ENCODE measurements around the gene LRRC37A2.
"Not testable (repeated sequence)": the region's sequence is repeated elsewhere in the genome, so short reads cannot be mapped to it uniquely, and the experiment has no call there.

The LRRC37A2 gene

GRCh38 chr17:46512168-46512567, at the start of gene LRRC37A2:
Gene LRRC37A2 (plus strand): TSS chr17:46512468. CDS start chr17:46512713, 245 bp downstream.
- H3K4me3 Mint-ChIP-seq; H3K27me3 Mint-ChIP-seq; H3K4me1 Mint-ChIP-seq (ENCODE audit: low read depth); H3K36me3 Mint-ChIP-seq (ENCODE audit: low read depth); H3K27ac Mint-ChIP-seq; H3K9me3 Mint-ChIP-seq: not testable (repeated sequence)

GRCh38 chr17:46467618-46468017, 44.6 kb upstream of the LRRC37A2 start:
- H3K27me3 Mint-ChIP-seq; H3K36me3 Mint-ChIP-seq (ENCODE audit: low read depth); H3K9me3 Mint-ChIP-seq; H3K4me1 Mint-ChIP-seq (ENCODE audit: low read depth); H3K4me3 Mint-ChIP-seq; H3K27ac Mint-ChIP-seq: not testable (repeated sequence)

GRCh38 chr17:46474489-46474888, 37.8 kb upstream of the LRRC37A2 start:
- H3K27me3 Mint-ChIP-seq; H3K4me1 Mint-ChIP-seq (ENCODE audit: low read depth); H3K36me3 Mint-ChIP-seq (ENCODE audit: low read depth); H3K4me3 Mint-ChIP-seq; H3K9me3 Mint-ChIP-seq; H3K27ac Mint-ChIP-seq: not testable (repeated sequence)

- H3K36me3 Mint-ChIP-seq (ENCODE audit: low read depth); H3K27ac Mint-ChIP-seq; H3K9me3 Mint-ChIP-seq; H3K4me1 Mint-ChIP-seq (ENCODE audit: low read depth); H3K27me3 Mint-ChIP-seq; H3K4me3 Mint-ChIP-seq: not testable (repeated sequence)
These were observed 36.7 kb upstream of the LRRC37A2 start for GRCh38 chr17:46475583-46475982.

- not testable (repeated sequence) for H3K36me3 Mint-ChIP-seq (ENCODE audit: low read depth); H3K4me1 Mint-ChIP-seq (ENCODE audit: low read depth); H3K9me3 Mint-ChIP-seq; H3K27ac Mint-ChIP-seq; H3K4me3 Mint-ChIP-seq; H3K27me3 Mint-ChIP-seq
These were observed 33.4 kb upstream of the LRRC37A2 start for GRCh38 chr17:46478823-46479222.

- not testable (repeated sequence) for H3K9me3 Mint-ChIP-seq; H3K36me3 Mint-ChIP-seq (ENCODE audit: low read depth); H3K27ac Mint-ChIP-seq; H3K4me3 Mint-ChIP-seq; H3K4me1 Mint-ChIP-seq (ENCODE audit: low read depth); H3K27me3 Mint-ChIP-seq
These were observed 31.0 kb upstream of the LRRC37A2 start for GRCh38 chr17:46481310-46481709.

- not testable (repeated sequence) for H3K36me3 Mint-ChIP-seq (ENCODE audit: low read depth); H3K27me3 Mint-ChIP-seq; H3K4me1 Mint-ChIP-seq (ENCODE audit: low read depth); H3K4me3 Mint-ChIP-seq; H3K9me3 Mint-ChIP-seq; H3K27ac Mint-ChIP-seq
These were observed 20.2 kb upstream of the LRRC37A2 start for GRCh38 chr17:46492021-46492420.

- not testable (repeated sequence) for H3K4me3 Mint-ChIP-seq; H3K27ac Mint-ChIP-seq; H3K36me3 Mint-ChIP-seq (ENCODE audit: low read depth)
These were observed 12.7 kb upstream of the LRRC37A2 start for GRCh38 chr17:46499437-46500139.

GRCh38 chr17:46505896-46506295, 6.4 kb upstream of the LRRC37A2 start:
- H3K27me3 Mint-ChIP-seq; H3K4me1 Mint-ChIP-seq (ENCODE audit: low read depth): not testable (repeated sequence)

More at GRCh38 chr17:46499437-46500139, 12.7 kb upstream of the LRRC37A2 start:
- H3K27me3 Mint-ChIP-seq; H3K4me1 Mint-ChIP-seq (ENCODE audit: low read depth); H3K9me3 Mint-ChIP-seq: not testable (repeated sequence)

GRCh38 chr17:46534716-46535115, 22.4 kb downstream of the LRRC37A2 start:
- not testable (repeated sequence) for H3K27me3 Mint-ChIP-seq; H3K9me3 Mint-ChIP-seq; H3K27ac Mint-ChIP-seq; H3K4me3 Mint-ChIP-seq; H3K36me3 Mint-ChIP-seq (ENCODE audit: low read depth); H3K4me1 Mint-ChIP-seq (ENCODE audit: low read depth)

More at GRCh38 chr17:46505896-46506295, 6.4 kb upstream of the LRRC37A2 start:
- H3K36me3 Mint-ChIP-seq (ENCODE audit: low read depth); H3K4me3 Mint-ChIP-seq; H3K9me3 Mint-ChIP-seq; H3K27ac Mint-ChIP-seq: not testable (repeated sequence)

- not testable (repeated sequence) for H3K9me3 Mint-ChIP-seq; H3K27me3 Mint-ChIP-seq; H3K36me3 Mint-ChIP-seq (ENCODE audit: low read depth); H3K27ac Mint-ChIP-seq; H3K4me3 Mint-ChIP-seq; H3K4me1 Mint-ChIP-seq (ENCODE audit: low read depth)
These were observed 36.3 kb downstream of the LRRC37A2 start for GRCh38 chr17:46548607-46549006.

- not testable (repeated sequence) for H3K27ac Mint-ChIP-seq; H3K36me3 Mint-ChIP-seq (ENCODE audit: low read depth); H3K9me3 Mint-ChIP-seq; H3K4me3 Mint-ChIP-seq; H3K27me3 Mint-ChIP-seq; H3K4me1 Mint-ChIP-seq (ENCODE audit: low read depth)
These were observed 46.9 kb downstream of the LRRC37A2 start for GRCh38 chr17:46559155-46559554.

GRCh38 chr17:46560048-46560447, 47.8 kb downstream of the LRRC37A2 start:
- H3K4me1 Mint-ChIP-seq (ENCODE audit: low read depth); H3K36me3 Mint-ChIP-seq (ENCODE audit: low read depth); H3K4me3 Mint-ChIP-seq; H3K27me3 Mint-ChIP-seq; H3K9me3 Mint-ChIP-seq; H3K27ac Mint-ChIP-seq: not testable (repeated sequence)

- H3K9me3 Mint-ChIP-seq; H3K4me1 Mint-ChIP-seq (ENCODE audit: low read depth); H3K4me3 Mint-ChIP-seq; H3K36me3 Mint-ChIP-seq (ENCODE audit: low read depth); H3K27ac Mint-ChIP-seq; H3K27me3 Mint-ChIP-seq: not testable (repeated sequence)
These were observed 54.0 kb downstream of the LRRC37A2 start for GRCh38 chr17:46566284-46566683.

GRCh38 chr17:46566980-46567379, 54.7 kb downstream of the LRRC37A2 start:
- not testable (repeated sequence) for H3K27ac Mint-ChIP-seq; H3K9me3 Mint-ChIP-seq; H3K27me3 Mint-ChIP-seq; H3K4me3 Mint-ChIP-seq; H3K4me1 Mint-ChIP-seq (ENCODE audit: low read depth); H3K36me3 Mint-ChIP-seq (ENCODE audit: low read depth)

GRCh38 chr17:46571796-46572195, 59.5 kb downstream of the LRRC37A2 start:
- not testable (repeated sequence) for H3K4me1 Mint-ChIP-seq (ENCODE audit: low read depth); H3K4me3 Mint-ChIP-seq; H3K27ac Mint-ChIP-seq; H3K9me3 Mint-ChIP-seq; H3K36me3 Mint-ChIP-seq (ENCODE audit: low read depth); H3K27me3 Mint-ChIP-seq

Measured in stimulated activated naive CD8-positive, alpha-beta T cell treated with anti-CD3 and anti-CD28 coated beads, Interleukin-15, Interleukin-2, amounts not matched to agents 100 ng/mL and 50 ng/mL, for 24 hours (primary cell).